Eye (tissue), 1 donor: ENCODE data around the gene TAPT1.
"Not testable (repeated sequence)": the region's sequence is repeated elsewhere in the genome, so short reads cannot be mapped to it uniquely, and the experiment has no call there.

Experiments
- DNase-seq: peaks from one replicate; pipeline ENCODE4 v3.0.0-alpha.2; 2015

Gene TAPT1

DNA sequence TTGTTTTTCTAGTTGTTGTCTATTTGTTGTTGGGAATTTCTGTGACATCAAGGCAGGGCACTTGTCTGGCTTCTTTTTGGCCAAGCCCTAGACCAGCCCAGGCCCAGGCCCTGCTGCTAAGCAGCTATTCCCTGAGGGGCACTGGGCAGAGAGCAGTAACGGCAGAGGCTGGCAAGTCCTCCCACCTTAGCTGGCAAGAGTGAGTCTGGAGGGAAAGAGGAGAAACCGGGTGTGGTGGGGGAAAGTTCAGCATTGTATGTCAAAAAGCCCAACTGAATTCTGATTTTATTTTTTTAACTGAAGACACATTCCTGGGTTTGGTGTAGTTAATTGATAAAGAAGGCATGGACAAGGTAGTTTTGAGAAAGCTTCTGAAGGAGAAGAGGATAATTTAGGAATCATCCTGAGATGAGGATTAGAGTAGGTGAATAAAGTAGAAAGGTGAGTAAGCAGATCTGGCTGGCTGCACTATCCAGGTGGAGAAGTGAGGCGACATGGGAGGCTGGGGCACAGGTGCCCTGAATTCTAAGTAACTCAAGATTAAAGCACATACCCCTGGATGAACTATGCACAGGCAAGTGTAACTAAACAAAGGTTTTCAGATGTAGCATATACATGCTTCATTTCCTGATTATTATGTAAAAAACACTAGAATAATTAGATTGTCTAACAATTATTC, 57.4 kb downstream of the TAPT1 start:
- DNase-seq, result no peak

DNA sequence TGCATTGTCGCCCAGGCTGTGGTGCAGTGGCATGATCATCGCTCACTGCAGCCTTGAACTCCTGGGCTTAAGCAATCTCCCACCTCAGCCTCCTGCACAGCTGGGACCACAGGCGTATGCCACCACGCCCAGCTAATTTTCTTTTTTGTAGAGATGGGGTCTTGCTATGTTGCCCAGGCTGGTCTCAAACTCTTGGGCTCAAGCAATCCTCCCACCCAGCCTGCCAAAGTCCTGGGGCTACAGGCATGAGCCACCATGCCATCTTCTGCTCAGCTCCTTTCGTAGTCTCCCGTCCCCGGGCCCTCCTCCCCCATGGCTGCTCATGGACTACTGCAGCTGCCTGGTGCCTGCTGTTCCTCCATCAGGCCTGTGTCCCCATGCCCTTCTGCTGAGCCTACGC, 58.1 kb downstream of the TAPT1 start:
- DNase-seq, result no peak

DNA sequence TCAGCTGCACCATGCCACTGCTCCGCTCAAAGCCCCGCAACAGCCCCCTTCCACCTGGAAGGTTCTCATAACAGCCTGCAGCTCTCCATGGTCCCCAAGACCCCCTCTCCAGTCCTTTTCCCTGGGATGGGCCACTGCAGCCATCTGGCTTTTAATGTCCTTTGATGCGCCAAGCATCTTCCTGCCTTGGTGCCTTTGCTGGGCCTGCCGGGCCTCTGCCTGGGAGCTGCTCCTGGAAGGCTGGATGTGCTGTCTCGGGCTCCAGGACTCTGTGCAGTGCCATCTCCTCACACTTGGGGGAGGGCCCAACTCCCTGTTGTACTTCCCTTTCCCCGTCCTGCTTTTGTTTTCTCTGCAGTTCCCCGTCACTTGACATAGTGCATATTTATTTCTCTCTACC, 60.3 kb downstream of the TAPT1 start:
- DNase-seq, result no peak

DNA sequence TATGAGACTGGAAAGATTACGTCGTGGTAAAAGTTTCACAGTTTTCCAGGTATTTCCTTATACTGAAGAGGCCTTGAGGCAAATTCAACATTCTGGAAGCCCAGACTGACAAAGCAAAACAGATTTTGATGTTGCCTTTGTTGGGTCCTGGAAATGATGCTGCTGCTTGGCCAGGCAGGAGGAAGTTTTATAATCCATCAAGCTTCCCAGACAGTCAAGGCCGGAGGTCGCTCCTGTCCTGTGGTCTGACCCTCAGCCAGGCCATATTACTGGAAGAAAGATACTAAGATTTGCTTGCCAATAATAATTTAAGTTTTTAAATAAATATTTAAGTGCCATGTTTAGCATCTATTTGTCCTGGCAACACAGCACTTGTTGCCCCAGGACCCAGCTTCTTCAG, 63.4 kb downstream of the TAPT1 start:
- DNase-seq, result no peak

DNA sequence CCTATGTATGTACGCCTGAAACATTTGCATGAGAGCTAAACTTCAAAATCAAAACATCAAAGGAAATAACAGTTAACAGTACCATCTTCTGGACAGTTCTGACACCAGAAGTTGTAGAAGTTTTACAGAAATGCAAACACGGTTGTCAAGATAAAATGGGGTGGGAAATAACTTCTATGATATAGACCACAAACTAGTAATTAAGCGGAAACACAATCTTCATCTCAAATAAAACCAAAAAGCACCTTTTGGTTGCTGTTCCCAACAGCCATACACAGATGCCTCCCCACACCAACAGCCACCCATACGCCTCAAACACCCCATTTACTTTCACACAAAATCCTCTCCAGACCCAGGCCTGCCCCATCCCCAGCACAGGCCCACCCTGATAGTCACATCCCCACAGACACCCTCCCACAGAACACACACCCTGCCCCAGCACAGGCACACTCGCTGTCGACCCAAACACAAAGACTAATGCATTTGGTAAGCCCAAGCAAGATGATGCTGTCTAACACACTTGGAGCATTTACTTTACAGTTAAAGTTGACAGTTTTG, 64.3 kb downstream of the TAPT1 start:
- no peak for DNase-seq

DNA sequence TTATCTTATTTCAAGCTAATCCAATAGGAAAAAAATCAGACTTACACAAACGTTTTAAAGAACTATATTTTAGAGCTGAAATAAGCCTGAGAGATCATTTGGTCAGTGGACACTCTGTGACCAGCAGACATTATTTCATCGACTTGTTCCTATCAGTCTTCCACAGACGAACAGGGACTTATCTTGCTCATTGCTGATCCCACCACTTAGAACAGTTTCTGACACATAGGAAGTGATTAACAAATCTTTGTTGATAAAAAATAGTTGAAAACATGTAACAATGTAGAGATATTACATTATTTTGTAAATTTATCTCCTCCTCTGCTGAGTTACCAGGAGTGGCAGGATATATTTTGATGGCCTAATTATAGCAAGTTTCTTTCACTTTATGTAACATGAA, 65.8 kb downstream of the TAPT1 start:
- DNase-seq, result no peak

DNA sequence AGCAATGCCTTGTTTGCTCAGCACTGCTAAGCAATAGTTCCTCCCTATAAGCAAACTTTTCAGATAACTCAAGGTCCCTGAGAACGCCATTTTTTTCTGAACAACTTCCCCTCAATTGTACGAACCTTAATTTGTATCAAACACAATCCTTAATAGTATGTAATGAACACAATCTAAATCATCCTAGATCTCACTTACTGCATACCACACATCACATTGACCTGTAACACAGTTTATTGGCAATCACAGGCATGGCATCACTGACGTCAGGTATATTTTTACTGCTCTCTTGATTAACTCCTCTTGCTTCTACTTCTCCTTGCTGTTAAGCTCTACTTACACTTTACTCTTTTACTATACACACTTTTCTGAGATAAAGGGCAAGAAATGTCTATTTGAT, 67.0 kb downstream of the TAPT1 start:
- no peak for DNase-seq

DNA sequence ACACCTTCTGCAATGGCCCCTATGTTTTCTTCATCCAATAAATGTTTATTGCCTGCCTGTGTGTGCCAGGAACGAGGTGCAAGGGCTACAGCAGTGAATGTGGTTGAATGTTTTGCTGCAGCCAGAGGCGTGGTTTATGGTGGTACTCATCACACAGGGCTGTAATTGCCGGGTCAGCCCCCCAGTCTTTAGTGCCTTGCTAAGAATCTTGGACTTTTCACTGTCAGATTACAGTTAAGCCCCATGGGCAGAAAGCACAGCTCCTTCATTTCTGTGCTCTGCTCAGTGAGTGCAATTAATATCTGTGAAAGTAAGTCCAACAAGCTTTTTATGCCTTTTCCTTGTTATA, 67.8 kb downstream of the TAPT1 start:
- peak; percentile 41 for DNase-seq

DNA sequence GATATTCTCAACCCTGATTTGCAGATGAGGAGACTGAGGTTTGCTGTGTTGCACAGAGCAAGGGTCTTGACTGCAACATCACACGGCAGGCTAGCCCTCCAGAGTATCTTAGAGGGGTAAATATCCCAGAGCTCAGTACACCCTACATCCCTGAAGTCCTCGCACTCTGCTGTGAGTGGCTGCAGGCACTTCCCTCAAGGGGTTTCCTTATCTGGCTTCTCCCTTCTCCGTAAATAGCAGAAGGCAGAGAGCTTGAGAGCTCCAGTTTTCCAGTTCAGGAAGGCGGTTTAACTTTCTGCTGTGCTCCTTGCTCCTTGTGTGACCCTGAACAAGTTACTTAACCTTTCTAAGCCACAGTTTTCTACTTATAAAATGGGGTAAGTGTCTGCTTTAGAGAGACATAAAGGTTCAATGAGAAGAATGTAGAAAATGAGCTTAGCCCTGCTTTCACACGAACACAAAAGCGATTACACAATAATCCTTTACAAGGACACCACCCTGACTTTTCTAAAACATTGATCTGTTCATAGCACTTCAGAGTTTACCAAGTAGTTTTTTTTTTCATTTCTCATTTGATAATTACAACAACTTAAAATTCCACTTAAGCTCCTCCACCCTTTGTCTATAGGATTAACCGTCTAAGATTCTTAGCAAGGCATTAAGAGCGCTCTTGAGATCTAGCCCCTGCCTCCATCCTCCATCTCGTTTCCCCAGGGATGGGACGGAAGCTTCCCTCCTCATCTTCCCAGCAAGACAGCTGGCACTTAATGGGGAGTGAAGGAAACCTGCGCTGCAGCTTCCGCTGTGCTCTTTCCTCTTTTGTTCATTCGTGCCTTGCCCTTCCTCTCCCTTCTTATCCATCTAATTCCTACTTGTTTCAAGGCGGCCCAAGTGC, 68.4 kb downstream of the TAPT1 start:
- no peak for DNase-seq

DNA sequence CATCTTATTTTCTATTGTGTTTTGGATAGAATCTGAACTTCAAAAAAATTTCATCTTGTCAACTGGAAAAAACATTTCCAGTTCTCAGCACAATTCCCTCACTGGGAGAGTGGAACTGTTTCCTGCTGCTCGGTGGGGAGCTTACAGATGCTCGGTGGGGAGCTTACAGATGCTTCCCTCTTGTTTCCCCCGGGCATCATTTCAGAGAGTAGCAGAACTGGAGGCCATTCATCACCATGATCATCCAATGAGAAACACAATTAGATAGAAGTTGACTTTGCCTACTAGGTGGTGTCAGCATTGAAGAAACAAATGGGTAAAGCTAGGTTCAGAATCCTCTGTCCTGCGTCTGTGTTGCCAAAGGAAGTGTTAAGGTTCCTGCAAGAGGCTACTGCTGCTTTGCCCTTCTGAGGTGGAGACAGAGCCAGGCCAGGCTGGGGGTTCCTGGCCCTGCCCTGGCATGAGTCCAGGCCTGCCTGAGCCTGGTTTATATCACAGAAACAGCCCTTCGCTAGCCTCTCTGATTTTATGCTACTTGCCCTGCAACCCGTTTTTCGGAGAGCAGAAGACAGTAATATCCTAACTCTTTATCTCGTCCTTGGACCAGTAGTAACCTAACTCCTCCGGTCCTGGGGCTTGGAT, 70.6 kb downstream of the TAPT1 start:
- DNase-seq, result no peak

DNA sequence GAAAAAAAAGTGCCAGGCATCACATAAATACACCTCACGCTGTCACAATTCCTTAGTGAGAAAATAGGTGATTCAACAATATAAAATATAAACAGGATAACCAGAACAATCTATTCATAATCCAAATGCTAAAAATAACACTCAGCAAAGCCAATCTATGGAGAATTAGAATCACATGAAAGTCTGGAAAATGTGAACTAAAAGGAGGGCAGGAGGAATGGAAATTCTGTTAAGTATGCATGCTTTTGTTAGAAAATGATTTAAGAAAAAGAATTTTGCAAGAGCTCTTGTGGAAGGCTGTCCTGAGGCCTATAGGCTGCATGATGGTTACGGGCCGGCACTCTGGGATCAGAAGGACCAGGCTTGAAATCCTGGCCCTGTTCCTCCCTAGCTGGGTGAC, 71.8 kb downstream of the TAPT1 start:
- DNase-seq, result no peak

DNA sequence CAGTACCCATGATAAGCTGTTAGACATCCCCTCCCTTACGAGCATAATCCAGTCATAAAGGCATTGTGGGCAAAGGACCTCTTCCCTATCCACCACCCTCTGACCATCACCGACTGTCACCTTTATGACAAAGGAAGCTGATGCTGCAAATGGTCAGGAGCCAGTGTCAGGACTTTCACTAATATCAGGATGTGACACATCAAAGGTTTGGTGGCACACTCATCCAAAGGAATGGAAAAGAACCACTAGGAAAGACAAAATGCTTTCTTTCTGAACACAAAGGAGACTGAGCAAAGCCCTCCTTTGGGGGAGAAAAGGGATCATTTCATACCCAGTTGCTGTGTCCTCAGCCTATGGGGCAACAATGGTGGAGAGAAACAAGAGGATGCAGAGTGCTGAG, 75.6 kb downstream of the TAPT1 start:
- no peak for DNase-seq

DNA sequence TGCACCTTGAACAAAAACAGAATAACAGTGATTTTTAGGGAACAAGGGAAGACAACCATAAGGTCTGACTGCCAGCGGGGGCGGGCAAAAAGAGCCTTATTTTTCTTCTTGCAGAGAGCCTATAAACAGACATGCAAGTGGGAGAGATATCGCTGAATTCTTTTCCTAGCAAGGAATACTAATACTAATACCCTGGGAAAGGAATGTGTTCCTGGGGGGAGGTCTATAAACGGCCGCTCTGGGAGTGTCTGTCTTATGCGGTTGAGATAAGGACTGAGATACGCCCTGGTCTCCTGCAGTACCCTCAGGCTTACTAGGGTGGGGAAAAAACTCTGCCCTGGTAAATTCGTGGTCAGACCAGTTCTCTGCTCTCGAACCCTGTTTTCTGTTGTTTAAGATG, 81.4 kb downstream of the TAPT1 start:
- not testable (repeated sequence) for DNase-seq

DNA sequence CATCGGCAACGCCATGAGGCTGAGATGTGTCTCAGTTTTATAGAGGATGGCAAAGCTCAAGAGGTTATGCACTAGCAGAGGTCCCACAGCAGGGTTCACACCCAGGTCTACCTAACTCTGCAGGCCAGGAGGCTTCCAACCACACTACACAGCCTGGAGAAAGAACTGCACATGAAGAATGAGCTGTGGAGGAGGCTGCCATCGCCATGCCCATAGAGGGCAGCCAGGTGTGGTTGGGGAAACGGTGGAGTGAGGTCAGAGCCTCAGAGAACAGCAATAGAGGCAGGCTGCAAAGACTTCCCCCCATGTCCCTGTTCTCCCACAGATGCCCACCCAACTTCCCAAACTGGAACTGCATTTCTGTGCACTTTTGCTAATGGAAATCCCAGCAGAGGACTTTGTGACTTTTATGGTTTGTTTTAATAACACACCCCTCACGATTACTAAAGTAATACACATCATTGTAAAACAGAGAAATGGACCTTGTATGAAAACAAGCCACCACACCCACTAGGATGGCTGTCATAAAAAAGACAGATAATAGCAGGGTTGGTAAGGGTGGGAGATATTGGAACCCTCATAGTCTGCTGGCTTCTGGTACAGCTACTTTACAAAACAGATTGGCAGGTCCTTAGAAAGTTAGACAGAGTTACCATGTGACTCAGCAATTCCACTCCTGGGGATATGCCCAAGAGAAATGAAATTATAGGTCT, 83.5 kb downstream of the TAPT1 start:
- no peak for DNase-seq

DNA sequence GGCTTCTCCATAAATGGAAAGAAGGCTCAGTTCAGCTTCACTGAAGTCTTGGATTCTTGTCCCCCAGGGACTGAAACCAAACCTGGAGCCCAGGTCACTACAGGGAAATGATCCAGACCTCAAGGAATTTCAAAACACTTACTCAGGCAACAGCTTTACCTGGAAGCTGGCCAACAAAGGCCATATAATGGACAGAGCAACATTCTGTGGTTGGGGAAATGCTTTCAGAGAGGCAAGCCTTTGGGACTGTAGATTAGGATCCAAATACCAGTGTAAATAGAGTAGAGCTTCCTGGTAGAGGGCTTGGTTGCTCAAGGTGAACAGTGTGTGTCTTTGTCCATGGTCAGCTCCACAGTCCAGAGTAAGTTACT, 85.4 kb downstream of the TAPT1 start:
- no peak for DNase-seq

DNA sequence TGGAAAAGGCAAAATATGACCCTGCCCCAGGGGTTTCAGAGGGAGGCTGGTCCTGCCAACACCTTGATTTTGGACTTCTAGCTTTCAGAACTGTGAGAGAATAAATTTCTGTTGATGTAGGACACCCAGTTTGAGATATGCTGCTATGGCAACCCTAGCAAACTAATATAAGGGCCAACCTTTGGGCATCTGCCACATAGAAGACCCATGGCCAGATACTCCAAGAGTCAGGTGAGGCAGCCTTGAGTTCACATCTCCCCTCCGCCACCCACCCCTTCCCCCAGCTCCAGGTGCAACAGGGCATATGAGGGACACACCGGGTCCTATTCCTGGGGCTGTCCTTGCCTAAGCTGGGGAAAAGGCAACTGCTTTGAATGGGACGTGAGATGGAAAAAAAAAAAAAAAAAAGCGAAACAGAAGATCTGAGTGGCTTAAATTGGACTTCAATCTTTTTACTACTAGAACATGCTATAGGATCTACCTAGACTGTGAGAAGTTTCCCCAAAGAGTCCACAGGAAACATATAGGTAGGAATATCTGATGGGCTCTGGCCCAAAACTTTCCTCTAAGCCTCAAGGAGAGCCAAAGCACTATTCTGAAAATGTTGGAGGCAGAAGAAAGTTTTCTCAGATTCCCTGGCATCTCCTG, 85.9 kb downstream of the TAPT1 start:
- no peak for DNase-seq

DNA sequence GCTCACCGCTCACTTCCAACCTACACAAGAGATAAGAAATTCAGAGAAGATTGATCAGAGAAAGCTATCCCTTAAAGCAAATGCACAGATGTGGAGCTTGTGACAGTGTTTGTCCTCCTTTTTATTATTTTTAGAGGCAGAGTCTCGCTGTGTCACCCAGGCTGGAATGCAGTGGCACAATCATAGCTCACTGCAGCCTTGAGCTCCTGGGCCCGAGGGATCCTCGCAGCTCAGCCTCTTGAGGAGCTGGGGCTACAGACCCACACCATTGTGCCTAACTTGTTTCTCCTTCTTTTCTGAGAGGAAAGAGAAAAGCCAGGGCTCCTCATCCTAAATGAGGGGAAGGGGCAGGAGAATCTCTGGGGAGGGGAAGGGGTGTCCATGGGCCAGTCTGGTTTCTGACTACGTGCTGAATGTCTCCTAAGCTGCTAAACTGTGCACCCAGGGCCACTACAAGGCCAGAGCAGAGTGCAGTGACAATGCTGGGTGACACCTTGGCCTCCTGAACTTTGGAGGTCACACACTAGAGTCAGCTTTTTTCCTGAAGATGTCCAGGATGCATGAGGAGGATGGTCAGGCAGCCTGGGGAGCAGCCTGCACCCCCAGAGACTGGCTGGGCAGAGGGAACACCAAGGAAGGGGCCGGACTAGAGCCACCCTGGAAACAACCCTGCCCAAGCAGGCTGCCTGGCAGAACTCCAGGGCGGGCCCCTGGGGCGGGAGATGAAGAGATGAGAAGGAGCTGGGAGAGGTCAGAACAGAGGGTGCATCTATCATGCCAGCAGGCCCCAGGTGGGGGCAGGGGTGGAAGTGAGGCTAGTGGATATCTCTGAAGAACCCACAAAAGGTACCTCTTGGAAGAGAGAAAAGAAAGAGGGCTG, 87.0 kb downstream of the TAPT1 start:
- DNase-seq, result no peak

DNA sequence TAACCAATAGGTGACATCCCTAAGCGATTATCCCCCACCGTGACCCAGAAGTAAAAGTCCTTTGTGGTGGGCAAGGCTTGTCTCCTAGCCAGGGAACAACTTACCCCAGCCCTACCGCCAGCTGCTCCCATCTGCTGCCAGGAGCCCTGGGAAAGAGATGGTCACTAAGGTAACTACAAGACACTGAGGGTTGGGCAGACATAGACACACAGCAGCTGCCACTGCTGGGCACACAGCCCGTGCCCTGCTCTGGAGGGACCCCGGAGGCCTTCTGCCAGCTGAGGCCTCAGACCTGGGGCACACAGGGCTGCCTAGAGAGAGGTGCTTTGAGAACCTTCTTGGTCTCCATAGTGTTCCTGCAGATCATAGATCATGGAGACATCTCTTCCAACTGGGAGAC, 89.4 kb downstream of the TAPT1 start:
- DNase-seq, result no peak

DNA sequence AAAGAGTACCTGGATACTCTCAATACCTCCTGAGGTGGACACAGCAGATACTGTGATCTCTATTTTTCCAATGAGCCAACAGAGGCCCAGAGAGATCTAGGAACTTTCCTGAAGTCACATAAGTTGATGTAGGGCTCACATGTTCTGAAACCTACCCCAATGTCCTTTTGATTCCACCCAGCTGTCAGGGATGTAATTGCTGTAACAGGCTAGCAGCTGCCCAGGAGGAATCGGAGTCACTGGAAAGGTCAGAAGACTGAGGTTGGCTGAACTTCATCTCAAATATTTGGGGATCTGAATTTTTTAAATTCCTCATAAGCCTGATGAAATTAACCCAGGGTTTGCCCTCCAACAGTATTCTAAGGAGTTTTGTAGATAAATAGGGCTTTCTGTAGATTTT, 90.0 kb downstream of the TAPT1 start:
- no peak for DNase-seq

DNA sequence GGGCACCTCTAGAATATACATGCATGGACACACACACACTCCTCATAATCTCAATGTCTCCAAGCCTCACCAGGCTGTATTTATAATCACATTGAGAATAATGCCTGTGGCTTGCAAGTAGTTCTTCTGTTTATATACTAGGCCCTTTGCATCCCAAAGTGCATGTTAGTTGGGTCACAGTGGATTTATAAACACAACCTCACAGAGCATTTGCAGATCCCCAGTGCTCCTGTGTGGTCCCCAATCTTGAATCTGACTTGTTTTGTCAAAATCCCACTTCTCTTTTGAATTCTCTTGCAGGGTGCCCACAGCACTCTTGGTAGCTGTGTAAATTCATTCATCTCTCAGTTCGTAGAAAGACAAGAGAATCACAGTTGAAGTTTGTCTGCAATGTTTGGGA, 92.9 kb downstream of the TAPT1 start:
- DNase-seq, result no peak

DNA sequence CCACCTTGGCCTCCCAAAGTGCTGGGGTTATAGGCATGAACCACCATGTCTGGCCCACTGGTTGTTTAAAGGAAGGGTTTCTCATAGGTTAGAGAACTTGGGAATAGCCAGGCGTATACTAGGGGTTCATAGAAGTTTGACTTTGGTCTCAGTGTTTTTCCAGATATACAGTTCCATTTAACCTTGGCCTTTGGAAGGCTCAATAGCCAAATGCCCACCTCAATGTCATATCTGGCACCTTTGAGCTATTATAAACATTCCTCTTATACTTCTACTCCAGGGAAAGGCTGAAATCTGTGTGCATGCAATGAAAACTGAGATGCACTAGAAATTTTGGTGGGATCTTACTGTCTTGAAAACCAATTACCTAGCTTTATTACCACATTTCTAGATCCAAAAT, 95.0 kb downstream of the TAPT1 start:
- DNase-seq, result no peak

DNA sequence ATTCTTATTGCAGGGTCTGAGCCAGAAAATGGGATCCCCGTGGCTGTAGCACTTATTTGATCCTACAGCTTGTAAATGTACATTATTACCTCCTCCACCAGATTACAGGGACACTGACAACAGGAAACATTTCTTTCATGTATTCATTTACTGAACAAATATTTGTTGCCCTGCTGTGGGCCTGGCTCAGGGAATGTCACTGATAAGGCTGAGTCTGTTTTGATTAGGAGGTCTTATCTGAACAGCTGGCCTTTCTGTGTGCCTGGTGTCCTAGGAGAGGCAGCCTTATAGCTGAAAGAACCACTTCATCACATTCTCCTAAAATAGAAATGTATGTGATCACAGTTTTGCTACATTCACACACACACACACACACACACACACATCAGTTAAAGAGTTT, 96.9 kb downstream of the TAPT1 start:
- no peak for DNase-seq
